Heart left ventricle (tissue), 13 donors: ENCODE measurements around the gene PLA2G2D.
A peak's percentile ranks its signal among the peaks of the same experiment; 100 is the strongest.

ENCODE experiments used
- POLR2A ChIP-seq, 2 donors: fragments of 450-650 bp; IDR thresholded peaks; one replicate each; pipeline ENCODE4 v1.6.1; 2017; ENCODE audit warnings: antibody characterized with exemption in 2 of 2, mild to moderate bottlenecking in 2 of 2, moderate library complexity in 2 of 2
- TF ChIP-seq, protein P1 (sequence below), 12 donors: fragments of 200-600 bp; sonication (generic) in 4 of 12; IDR thresholded peaks; one replicate each; pipeline versions ENCODE4 v1.5.0 to v1.8.0; 2018 to 2022; ENCODE audit warnings: antibody characterized with exemption in 12 of 12, mild to moderate bottlenecking in 5 of 12
- donor health status: ischemic (EF 13 %, LVEDD 7.1; RV severe dilation, severe dysfunction).
- donor health status: DM: no; HTN: yes; CAD: no.
- donor health status: DM: no; HTN: no; CAD: no.
- donor health status: ischemic (EF 25% LVEDD 6.9; RV normal size, moderate dysfunction).
- donor health status: ischemic (EF 25% LVEDD 5.7; RV mildly dilated, moderate dysfunction).
- donor health status: ischemic (EF 35%, LVEDD 5.7; RV mildly dilated, moderate dysfunction).
- donor health status: nonischemic (EF 11% LVEDD 7.7; RV severe dilation, severe dysfunction).
- donor health status: DM: yes; HTN: yes; CAD: no.
- donor health status: PGD.
- donor health status: ischemic (EF 29% LVEDD 5.4; RV normal size, mild dysfunction).
- donor health status: nonischemic (EF 23%, LVEDD 6.1; RV moderate dilation, normal function).

DNA sequence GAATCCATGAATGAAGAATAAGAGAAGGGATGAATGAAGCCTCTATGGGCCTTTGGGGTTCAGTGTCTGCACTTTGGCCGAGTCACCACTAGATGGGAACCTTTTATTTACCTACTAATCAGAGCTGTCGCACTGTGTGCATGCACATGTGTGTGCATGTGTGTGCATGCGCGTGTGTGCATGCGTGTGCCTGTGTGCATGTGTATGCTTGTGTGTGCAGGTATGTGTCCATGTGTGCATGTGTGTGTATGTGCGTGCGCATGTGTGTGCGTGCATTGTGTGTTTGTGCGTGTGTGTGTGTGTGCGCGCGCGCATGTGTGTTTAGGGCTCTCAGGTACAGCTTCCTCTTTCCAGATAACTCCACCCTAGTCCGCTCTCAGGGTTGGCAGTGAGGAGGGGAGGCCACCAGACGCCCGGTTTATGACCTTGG, 46.2 kb upstream of the PLA2G2D start:
- TF ChIP-seq, protein P1, sequence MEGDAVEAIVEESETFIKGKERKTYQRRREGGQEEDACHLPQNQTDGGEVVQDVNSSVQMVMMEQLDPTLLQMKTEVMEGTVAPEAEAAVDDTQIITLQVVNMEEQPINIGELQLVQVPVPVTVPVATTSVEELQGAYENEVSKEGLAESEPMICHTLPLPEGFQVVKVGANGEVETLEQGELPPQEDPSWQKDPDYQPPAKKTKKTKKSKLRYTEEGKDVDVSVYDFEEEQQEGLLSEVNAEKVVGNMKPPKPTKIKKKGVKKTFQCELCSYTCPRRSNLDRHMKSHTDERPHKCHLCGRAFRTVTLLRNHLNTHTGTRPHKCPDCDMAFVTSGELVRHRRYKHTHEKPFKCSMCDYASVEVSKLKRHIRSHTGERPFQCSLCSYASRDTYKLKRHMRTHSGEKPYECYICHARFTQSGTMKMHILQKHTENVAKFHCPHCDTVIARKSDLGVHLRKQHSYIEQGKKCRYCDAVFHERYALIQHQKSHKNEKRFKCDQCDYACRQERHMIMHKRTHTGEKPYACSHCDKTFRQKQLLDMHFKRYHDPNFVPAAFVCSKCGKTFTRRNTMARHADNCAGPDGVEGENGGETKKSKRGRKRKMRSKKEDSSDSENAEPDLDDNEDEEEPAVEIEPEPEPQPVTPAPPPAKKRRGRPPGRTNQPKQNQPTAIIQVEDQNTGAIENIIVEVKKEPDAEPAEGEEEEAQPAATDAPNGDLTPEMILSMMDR (IDR thresholded peaks at IDR 0.05) = peak in 5 of 12 donors; percentile 15 to 23 (median 19)
- TF ChIP-seq POLR2A (IDR thresholded peaks at IDR 0.05) = no peak
